OCI-LY1 (cell line): ENCODE results near the gene PRTFDC1.

Source experiments
- H2AFZ ChIP-seq: fragments of 200-600 bp; sonication (generic), shearing (Covaris generic); 2 replicates; pipeline ENCODE4 v1.6.0; 2014; ENCODE audit warnings: antibody characterized with exemption, mild to moderate bottlenecking, low read length
- H3F3A ChIP-seq: fragments of 200-600 bp; sonication (generic), shearing (Covaris generic); 2 replicates; pipeline ENCODE4 v1.6.0; 2014; ENCODE audit warnings: mild to moderate bottlenecking, antibody characterized with exemption, low read length, moderate library complexity; ENCODE audit not compliant: insufficient read depth
- H3K27ac ChIP-seq: fragments of 200-600 bp; sonication (generic); 2 replicates; pipeline ENCODE4 v1.5.1; 2014; ENCODE audit warnings: low read length, mixed run types, mild to moderate bottlenecking, low read depth; ENCODE audit not compliant: poor library complexity, severe bottlenecking
- H3K27me3 ChIP-seq: fragments of 200-600 bp; sonication (generic); 2 replicates; pipeline ENCODE4 v1.6.0; 2014; ENCODE audit warnings: antibody characterized with exemption, mild to moderate bottlenecking, low read length, moderate library complexity; ENCODE audit not compliant: insufficient read depth
- H3K36me3 ChIP-seq: fragments of 200-600 bp; sonication (generic); 2 replicates; pipeline ENCODE4 v1.6.1; 2014; ENCODE audit warnings: mild to moderate bottlenecking, antibody characterized with exemption, low read length, moderate library complexity, mixed read lengths; ENCODE audit not compliant: insufficient read depth
- H3K4me1 ChIP-seq: fragments of 200-600 bp; sonication (generic); 2 replicates; pipeline ENCODE4 v1.5.1; 2014; ENCODE audit warnings: mild to moderate bottlenecking, low read length, moderate library complexity; ENCODE audit not compliant: insufficient read depth, severe bottlenecking
- H3K4me2 ChIP-seq: fragments of 200-600 bp; sonication (generic), shearing (Covaris generic); 2 replicates; pipeline ENCODE4 v1.6.1; 2014; ENCODE audit warnings: low read length
- H3K4me3 ChIP-seq: fragments of 200-600 bp; sonication (generic); 2 replicates; pipeline ENCODE4 v1.5.1; 2014; ENCODE audit warnings: low read length, low read depth, mild to moderate bottlenecking, mixed read lengths; ENCODE audit not compliant: poor library complexity, severe bottlenecking
- H3K79me2 ChIP-seq: fragments of 200-600 bp; shearing (Covaris generic); 2 replicates; pipeline ENCODE4 v1.6.1; 2016; ENCODE audit warnings: mixed run types, low read length, mixed read lengths; ENCODE audit not compliant: insufficient read depth
- H3K9ac ChIP-seq: fragments of 200-600 bp; sonication (generic), shearing (Covaris generic); 2 replicates; pipeline ENCODE4 v1.6.1; 2014; ENCODE audit warnings: mild to moderate bottlenecking, low read length, mixed read lengths
- H3K9me2 ChIP-seq: fragments of 200-600 bp; sonication (generic), shearing (Covaris generic); 2 replicates; pipeline ENCODE4 v1.6.1; 2014; ENCODE audit warnings: low read depth, mild to moderate bottlenecking, low read length, mixed read lengths
- H3K9me3 ChIP-seq: fragments of 200-600 bp; shearing (Covaris generic); 2 replicates; pipeline ENCODE4 v1.6.1; 2014; ENCODE audit warnings: low read length, mixed read lengths
- H4K20me1 ChIP-seq: fragments of 200-600 bp; sonication (generic), shearing (Covaris generic); 2 replicates; pipeline ENCODE4 v1.6.0; 2016; ENCODE audit warnings: mild to moderate bottlenecking, low read length; ENCODE audit not compliant: insufficient read depth
- CTCF ChIP-seq: fragments of 200-600 bp; sonication (generic), shearing (Covaris generic); IDR thresholded peaks from 2 replicates; pipeline ENCODE4 v1.5.1; 2017; ENCODE audit warnings: mild to moderate bottlenecking, antibody characterized with exemption, low read length, moderate library complexity, mixed read lengths
- EZH2 ChIP-seq: fragments of 200-600 bp; sonication (generic), shearing (Covaris generic); IDR thresholded peaks from 2 replicates; pipeline ENCODE4 v1.8.0; 2017; ENCODE audit warnings: borderline replicate concordance, mixed run types, mild to moderate bottlenecking, antibody characterized with exemption, low read length, moderate library complexity, mixed read lengths

The PRTFDC1 gene

GRCh38 chr10:24950439-24950838 lies 2.0 kb downstream of the PRTFDC1 start:
- TF ChIP-seq CTCF (no peak), EZH2 (no peak)
- no peak overlapping the region for H3K4me3 ChIP-seq
- no peaks in the 10 kb centered on the region for H3K36me3 ChIP-seq
- no peaks in the 10 kb centered on the region for H3K9me2 ChIP-seq
- no peaks in the 10 kb centered on the region for H3K4me1 ChIP-seq
- H3K27me3 ChIP-seq: no peaks in the 10 kb centered on the region
- H3K9me3 ChIP-seq: no peaks in the 10 kb centered on the region
- no peak overlapping the region for H3K27ac ChIP-seq
- no peak overlapping the region for H3K4me2 ChIP-seq
- no peaks in the 10 kb centered on the region for H3K79me2 ChIP-seq
- no peaks in the 10 kb centered on the region for H3F3A ChIP-seq
- no peak overlapping the region for H3K9ac ChIP-seq
- H4K20me1 ChIP-seq: no peaks in the 10 kb centered on the region
- H2AFZ ChIP-seq: no peak overlapping the region

- Histone ChIP-seq H2AFZ (no peak overlapping the region), H3K4me3 (no peak overlapping the region), H3K4me1 (no peaks in the 10 kb centered on the region), H3K9ac (no peak overlapping the region), H3F3A (no peaks in the 10 kb centered on the region), H3K9me3 (no peaks in the 10 kb centered on the region), H3K36me3 (no peaks in the 10 kb centered on the region), H4K20me1 (no peaks in the 10 kb centered on the region), H3K4me2 (no peak overlapping the region), H3K27me3 (no peaks in the 10 kb centered on the region), H3K79me2 (no peaks in the 10 kb centered on the region), H3K27ac (no peak overlapping the region), H3K9me2 (no peaks in the 10 kb centered on the region)
- TF ChIP-seq CTCF (no peak), EZH2 (no peak)
Measured at GRCh38 chr10:24949616-24950015, 2.8 kb downstream of the PRTFDC1 start.

GRCh38 chr10:24947304-24948097 lies 4.9 kb downstream of the PRTFDC1 start:
- H3K9me3 ChIP-seq: no peaks in the 10 kb centered on the region
- H3K4me3 ChIP-seq: no peak overlapping the region
- TF ChIP-seq EZH2: no peak
- TF ChIP-seq CTCF: no peak
- no peaks in the 10 kb centered on the region for H3F3A ChIP-seq
- no peak overlapping the region for H2AFZ ChIP-seq
- no peaks in the 10 kb centered on the region for H3K27me3 ChIP-seq
- H4K20me1 ChIP-seq: no peaks in the 10 kb centered on the region
- H3K4me1 ChIP-seq: no peaks in the 10 kb centered on the region
- H3K9me2 ChIP-seq: no peaks in the 10 kb centered on the region
- no peak overlapping the region for H3K9ac ChIP-seq
- no peaks in the 10 kb centered on the region for H3K36me3 ChIP-seq
- no peak overlapping the region for H3K27ac ChIP-seq
- H3K79me2 ChIP-seq: no peaks in the 10 kb centered on the region
- no peak overlapping the region for H3K4me2 ChIP-seq
